GM18858 (cell line): ENCODE measurements around the gene RASSF3.

ENCODE experiments used
- ATAC-seq: cut with Tn5 transposase; IDR thresholded peaks from one replicate; pipeline ENCODE4 v1.9.1; 2021; ENCODE audit not compliant: unreplicated experiment

RASSF3 gene

DNA sequence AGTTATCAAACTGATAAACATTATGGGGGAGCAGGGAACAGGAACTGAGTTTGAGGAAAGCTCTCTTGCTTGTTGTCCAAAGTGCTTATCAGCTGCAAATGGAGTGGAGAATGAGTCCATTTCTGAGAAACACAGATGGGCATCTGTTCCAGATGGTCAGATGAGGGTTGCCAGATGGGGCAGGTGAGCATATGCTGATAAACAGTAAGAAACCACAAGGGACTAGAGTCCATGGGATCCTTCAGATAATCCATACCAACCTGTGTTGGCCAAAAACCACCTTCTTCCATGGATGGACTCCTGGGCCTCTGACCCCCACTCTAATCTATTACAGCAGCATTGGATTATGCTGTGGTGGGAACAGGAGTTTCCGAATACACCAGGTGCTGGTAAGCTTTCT lies 110.6 kb downstream of the RASSF3 start:
- no peak for ATAC-seq

DNA sequence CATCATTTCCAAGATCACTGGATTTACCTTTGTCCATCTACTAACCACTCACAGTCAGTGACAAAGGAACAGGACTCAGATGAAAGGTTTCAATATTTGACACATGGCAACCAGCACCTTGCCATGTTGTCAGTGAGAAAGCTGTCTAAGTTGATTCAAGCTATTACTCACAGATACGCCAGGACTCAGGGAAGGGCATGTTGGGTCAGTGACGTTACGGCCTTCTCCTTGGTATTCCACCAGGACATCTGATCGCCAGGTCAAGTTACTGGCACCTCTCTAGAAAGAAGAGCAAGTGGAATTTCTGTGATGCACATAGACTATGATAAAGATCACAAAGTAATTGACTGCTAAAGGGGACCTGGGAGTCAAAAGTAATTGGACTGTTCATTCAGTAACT lies 112.5 kb downstream of the RASSF3 start:
- ATAC-seq: no peak

DNA sequence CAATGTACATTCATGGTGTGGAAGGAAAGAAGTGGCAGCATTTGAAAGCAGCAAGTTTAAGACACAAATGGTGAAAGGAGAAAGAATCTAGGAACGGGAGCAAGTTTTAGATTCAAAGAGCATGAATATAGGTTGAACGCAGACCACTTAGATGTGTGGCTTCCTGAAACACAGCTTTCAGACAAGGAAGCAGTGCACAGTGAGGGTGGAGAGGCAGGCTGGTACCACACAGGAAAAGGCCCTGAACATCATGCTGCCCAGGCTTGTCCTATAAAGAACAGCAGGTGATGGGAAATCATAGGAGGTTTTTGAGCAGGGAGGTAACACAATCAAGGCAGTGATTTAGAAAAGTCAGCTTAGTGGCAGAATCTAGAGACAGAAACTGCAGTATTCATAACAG lies 113.3 kb downstream of the RASSF3 start:
- no peak for ATAC-seq

GRCh38 chr12:64724201-64724745 lies 114.0 kb downstream of the RASSF3 start:
- no peak for ATAC-seq

GRCh38 chr12:64729909-64730587 lies 119.8 kb downstream of the RASSF3 start:
- no peak for ATAC-seq

DNA sequence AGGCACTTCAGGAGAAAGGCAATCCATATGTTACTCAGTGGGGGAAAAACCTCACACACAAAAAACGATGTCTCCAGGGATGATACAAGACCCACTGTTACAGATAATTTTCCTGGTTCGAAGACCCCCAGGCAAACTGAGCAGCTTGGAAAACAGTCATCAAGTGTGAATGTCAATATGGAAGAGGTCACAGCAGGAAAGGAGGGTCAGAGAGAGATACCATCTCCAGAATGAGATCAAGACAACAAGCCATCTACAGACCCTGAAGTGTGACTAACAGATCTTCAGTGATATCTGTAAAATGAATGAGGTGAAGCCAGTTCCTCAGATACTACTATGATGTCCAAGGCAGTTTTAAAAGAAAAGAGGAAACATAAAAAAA lies 120.3 kb downstream of the RASSF3 start:
- no peak for ATAC-seq

GRCh38 chr12:64731683-64732082 lies 121.4 kb downstream of the RASSF3 start:
- ATAC-seq: no peak

DNA sequence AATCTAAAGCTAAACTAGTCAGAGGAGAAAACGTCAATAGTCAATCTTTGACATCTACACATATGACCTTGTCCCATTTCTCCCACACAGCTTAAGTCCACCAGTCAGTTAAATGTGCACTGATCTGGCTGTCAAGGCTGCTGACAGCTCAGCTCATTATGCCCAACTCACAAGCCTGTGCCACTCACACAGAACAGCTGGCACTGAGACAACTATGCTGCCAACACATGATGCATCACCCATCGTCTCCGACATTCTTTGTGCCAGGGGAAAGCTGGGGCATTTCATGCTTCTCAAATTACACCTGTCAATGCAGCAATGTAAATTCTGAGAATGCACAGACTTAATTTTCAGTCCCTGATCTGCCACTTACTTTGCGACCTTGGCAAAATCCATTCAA lies 123.6 kb downstream of the RASSF3 start:
- ATAC-seq: no peak

GRCh38 chr12:64735442-64735841 lies 125.1 kb downstream of the RASSF3 start:
- ATAC-seq: no peak

DNA sequence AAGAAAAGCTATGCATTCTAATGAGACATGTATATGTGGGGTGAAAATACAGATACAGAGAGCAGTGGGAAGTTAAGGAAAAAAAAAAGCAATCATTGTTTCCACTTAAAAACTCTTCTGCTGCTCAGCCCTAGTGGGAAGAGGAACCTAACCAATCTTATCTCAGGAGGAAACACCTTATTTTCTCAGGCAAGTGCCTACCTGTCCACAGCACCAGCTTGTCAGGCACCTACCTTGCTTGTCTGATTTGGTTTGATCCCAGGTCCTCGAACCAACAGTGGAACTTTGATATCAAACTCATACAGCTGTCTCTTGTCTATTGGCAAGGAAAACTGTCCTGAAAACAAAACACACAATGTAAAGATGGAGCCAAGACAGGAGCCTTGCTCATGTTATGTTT lies 126.5 kb downstream of the RASSF3 start:
- no peak for ATAC-seq

GRCh38 chr12:64737539-64737938 lies 127.2 kb downstream of the RASSF3 start:
- ATAC-seq: no peak

DNA sequence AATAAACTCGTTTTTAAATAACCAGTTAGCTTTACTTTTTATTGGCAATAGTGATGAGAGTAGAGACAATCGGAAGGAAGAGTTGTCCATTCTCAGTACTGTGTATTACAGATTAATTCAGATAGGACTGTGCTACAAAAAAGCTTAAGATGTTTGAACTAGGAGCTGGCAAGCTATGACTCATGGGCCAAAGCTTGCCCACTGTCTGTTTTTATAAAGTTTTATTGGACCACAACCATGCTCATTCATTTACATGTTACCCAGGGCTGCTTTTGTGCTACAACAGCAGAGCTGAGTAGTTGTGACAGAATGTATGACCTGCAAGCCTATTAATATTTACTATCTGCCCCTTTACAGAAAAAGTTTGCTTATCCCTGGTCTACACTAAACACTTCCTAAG lies 129.5 kb downstream of the RASSF3 start:
- ATAC-seq: no peak

GRCh38 chr12:64740646-64741045 lies 130.4 kb downstream of the RASSF3 start:
- ATAC-seq: no peak

DNA sequence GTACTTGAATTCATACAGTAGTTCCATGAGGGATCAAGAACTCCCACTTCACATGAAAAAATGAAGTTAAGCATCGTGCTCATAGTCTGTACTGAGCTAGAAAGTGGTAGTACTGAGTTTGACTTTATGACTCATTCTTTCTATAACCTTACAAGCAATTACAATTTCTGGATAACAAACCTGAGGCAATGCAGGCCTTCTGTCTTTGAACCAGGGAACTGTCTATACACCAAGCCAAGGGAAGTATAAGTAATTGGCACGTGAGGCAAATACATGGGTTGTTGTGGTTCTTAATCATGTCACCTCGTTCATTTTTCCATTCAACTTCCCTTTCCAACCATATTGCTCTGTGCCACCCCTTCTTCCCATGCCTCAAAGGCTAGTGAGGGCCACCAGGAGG lies 132.1 kb downstream of the RASSF3 start:
- ATAC-seq: no peak

DNA sequence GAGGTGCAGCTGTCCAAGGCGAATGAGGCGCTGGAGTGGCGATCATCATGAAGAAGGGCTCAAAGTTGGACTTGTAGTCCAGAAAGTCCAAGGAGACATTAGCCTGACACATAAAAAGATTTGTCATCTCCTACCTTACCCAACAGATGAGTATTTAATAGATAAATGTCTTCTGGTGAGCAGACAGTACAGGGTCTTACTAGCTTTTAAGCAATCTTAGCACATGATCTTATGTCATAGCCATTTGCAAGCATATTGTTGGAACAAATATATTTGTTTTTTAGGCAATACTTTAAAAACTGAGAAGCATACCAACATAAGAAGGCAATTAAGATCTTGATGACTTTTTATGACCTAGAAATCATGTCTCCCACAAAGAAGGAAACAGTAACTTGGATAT lies 132.9 kb downstream of the RASSF3 start:
- ATAC-seq: no peak

GRCh38 chr12:64744422-64745258 lies 134.3 kb downstream of the RASSF3 start:
- ATAC-seq: no peak

DNA sequence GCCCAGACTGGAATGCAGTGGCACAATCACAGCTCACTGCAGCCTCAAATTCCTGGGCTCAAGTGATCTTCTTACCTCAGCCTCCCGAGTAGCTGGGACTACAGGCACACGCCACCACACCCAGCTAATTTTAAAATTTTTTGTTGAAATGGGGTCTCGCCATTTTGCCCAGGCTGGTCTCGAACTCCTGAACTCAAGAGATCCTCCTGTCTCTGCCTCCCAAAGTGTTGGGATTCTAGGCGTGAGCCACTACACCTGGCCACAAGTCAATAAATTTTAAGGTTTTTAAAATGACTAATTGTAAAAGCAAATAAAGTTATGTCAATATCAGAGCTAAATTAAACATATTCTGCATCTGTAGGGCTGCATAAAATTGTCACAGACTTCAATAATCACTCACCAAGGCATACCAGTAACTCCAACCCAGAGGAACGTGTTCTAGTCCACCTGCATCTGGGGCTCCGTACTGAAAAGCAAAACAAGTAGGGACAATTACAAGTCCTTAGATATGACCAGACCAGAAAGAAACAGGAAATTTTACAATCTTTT lies 135.0 kb downstream of the RASSF3 start:
- no peak for ATAC-seq

GRCh38 chr12:64745980-64746379 lies 135.7 kb downstream of the RASSF3 start:
- no peak for ATAC-seq

DNA sequence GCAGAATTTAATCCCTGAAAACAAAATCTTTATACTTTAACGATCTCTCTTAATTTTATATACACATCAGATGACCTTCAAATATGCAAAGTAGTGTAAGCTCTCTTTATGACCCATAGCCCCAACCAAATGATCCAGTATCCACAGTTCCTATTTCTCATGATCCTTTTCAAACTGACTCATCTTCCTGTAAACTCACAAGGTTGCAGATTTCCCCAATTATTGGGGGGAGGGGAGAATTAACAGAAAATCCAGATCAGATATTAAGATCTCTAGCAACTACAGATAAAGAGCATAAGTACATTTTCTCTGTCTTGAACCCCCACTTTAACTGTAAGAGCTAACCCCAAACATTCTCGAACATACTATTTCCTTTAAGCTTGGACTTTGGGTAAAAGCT lies 136.4 kb downstream of the RASSF3 start:
- ATAC-seq: no peak
